GM12878 (cell line): ENCODE measurements around the gene CHDH. TPM values are rescaled to one million over a fixed set of nuclear protein-coding genes. Genes with fewer than 3 reads are reported as not detected.

ENCODE experiments used
- CBFB ChIP-seq: IDR thresholded peaks from 2 replicates; pipeline ENCODE4 v1.6.1; 2016; ENCODE audit warnings: antibody characterized with exemption, low read depth
- EP300 ChIP-seq, 2 experiments: fragments of 150-350 bp in 1 of 2; IDR thresholded peaks; 2 replicates each; pipeline ENCODE4 v1.6.1; 2011 to 2012; ENCODE audit warnings: low read depth in 2 of 2, low read length in 2 of 2, borderline replicate concordance in 1 of 2, improper control_type of control experiment in 1 of 2, inconsistent platforms in 1 of 2; ENCODE audit not compliant: control insufficient read depth in 1 of 2
- ESRRA ChIP-seq: IDR thresholded peaks from 2 replicates; pipeline ENCODE4 v1.6.1; 2012; ENCODE audit warnings: mild to moderate bottlenecking, low read length, improper control_type of control experiment
- ETV6 ChIP-seq, 2 experiments: fragments of 450-650 bp in 1 of 2; IDR thresholded peaks in 1 of 2; conservative IDR thresholded peaks in 1 of 2; 2 replicates each; pipeline ENCODE4 v1.6.1; 2014; ENCODE audit warnings: antibody characterized with exemption in 1 of 2, borderline replicate concordance in 1 of 2, low read depth in 1 of 2, mild to moderate bottlenecking in 1 of 2, moderate library complexity in 1 of 2
- HDGF ChIP-seq: fragments of 450-650 bp; IDR thresholded peaks from 2 replicates; pipeline ENCODE4 v1.6.1; 2016; ENCODE audit warnings: antibody characterized with exemption
- MTA3 ChIP-seq: IDR thresholded peaks from 2 replicates; pipeline ENCODE4 v1.6.1; 2012; ENCODE audit warnings: low read length, inconsistent platforms, borderline replicate concordance
- NFIC ChIP-seq: IDR thresholded peaks from 2 replicates; pipeline ENCODE4 v1.6.1; 2012; ENCODE audit warnings: low read depth, mild to moderate bottlenecking, inconsistent platforms, low read length, moderate library complexity
- POLR2A ChIP-seq: IDR thresholded peaks from 2 replicates; pipeline ENCODE4 v1.6.1; 2011; ENCODE audit warnings: low read depth, mild to moderate bottlenecking, low read length
- POLR2AphosphoS2 ChIP-seq: IDR thresholded peaks from 2 replicates; pipeline ENCODE4 v1.6.1; 2011; ENCODE audit warnings: low read depth, mild to moderate bottlenecking, low read length, improper control_type of control experiment, moderate library complexity
- POLR2AphosphoS5 ChIP-seq: IDR thresholded peaks from 2 replicates; pipeline ENCODE4 v1.6.1; 2011; ENCODE audit warnings: mild to moderate bottlenecking, low read length, inconsistent platforms
- POU2F2 ChIP-seq: IDR thresholded peaks from 3 replicates; pipeline ENCODE4 v1.6.1; 2011; ENCODE audit warnings: low read depth, mild to moderate bottlenecking, low read length, borderline replicate concordance
- SPI1 ChIP-seq: IDR thresholded peaks from 2 replicates; pipeline ENCODE4 v1.6.1; 2011; ENCODE audit warnings: low read depth, mild to moderate bottlenecking, low read length, moderate library complexity, borderline replicate concordance; ENCODE audit not compliant: insufficient read depth
- SUPT20H ChIP-seq: IDR thresholded peaks from 2 replicates; pipeline ENCODE4 v1.6.1; 2011; ENCODE audit warnings: low read depth, mild to moderate bottlenecking, low read length, moderate library complexity, borderline replicate concordance; ENCODE audit not compliant: control insufficient read depth
- ZNF207 ChIP-seq: fragments of 450-650 bp; IDR thresholded peaks from 2 replicates; pipeline ENCODE4 v1.6.1; 2014; ENCODE audit warnings: antibody characterized with exemption, mild to moderate bottlenecking, borderline replicate concordance
- polyA plus RNA-seq, 11 experiments: library from polyadenylated mRNA; depleted of rRNA in 4 of 11; unstranded in 6 of 11; stranded (reverse) in 5 of 11; fragments of >200 nt; fragmentation: Nextera tagmentation in 4 of 11; fragmentation: Illumina TruSeq in 1 of 11; extraction: Ambion mirVana in 4 of 11; extraction: Trizol in 1 of 11; gene quantifications; 1 replicate in 1 of 11; 2 replicates in 10 of 11; pipeline versions ENCODE4 v1.2.1 to v1.2.3, GENCODE V29; 2011 to 2016; ENCODE audit warnings: inconsistent platforms in 2 of 11, missing spikeins in 2 of 11, low read depth in 1 of 11
- total RNA-seq, 4 experiments: library from RNA; depleted of rRNA in 3 of 4; stranded (reverse); fragments of >200 nt in 3 of 4; fragmentation: Illumina TruSeq in 1 of 4; extraction: Trizol in 1 of 4; gene quantifications; 2 replicates each; pipeline versions ENCODE4 v1.2.1 to v1.2.3, GENCODE V29; 2013 to 2021
- TF ChIP-seq, protein P1 (sequence below): fragments of 450-650 bp; IDR thresholded peaks from 2 replicates; pipeline ENCODE4 v1.6.1; 2016; ENCODE audit warnings: mild to moderate bottlenecking, moderate library complexity, borderline replicate concordance
- TF ChIP-seq, protein P2 (sequence below): IDR thresholded peaks from 2 replicates; pipeline ENCODE4 v1.6.1; 2012; ENCODE audit warnings: improper control_type of control experiment, low read depth, low read length; ENCODE audit not compliant: insufficient replicate concordance
- TF ChIP-seq, protein P3 (sequence below): IDR thresholded peaks from 2 replicates; pipeline ENCODE4 v1.6.1; 2012; ENCODE audit warnings: low read depth, low read length, improper control_type of control experiment

The CHDH gene
- total and polyA plus RNA-seq, 10 of the 15 experiments (the other 5 are each of a cell fraction or from before 2014, with no cell fraction given): 0.95 to 8.3 (median 2.9) TPM

DNA sequence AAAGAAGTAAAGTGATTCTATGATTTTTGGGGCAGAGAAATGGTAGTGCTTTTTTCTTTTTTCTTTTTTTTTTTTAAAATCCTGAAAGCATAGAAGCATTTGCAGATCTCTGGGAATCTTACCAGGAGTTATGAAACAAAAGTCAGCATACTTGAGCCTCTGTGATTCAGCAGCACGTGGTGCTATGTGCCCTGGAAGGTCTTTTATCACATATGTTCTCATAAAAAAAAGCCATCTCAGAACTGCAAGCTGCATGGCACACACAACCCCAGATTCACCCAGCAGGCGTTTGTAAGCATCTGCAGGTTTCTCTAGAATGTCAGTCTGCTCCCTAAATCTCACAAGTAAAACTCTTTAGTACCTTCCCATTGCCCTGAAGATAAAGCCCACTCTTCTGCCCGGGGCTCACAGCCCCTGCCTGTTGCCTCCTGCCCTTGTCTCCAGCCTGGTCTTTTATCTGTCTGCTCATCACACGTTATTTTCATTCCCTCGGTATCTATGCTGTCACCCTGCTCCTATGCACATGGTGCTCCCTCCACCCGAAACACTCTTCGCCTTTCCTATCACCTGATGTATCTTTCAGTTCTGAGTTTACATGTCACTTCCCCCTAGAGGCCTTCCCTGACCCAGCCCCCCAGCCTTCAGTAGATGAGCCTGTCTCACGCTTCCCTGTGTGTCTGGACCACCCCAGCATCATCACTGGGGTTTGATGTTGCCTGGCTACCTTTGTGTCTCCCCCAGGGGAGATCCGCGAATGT is 72.4 kb downstream of the CHDH start (continued):
- TF ChIP-seq ETV6 (conservative IDR thresholded peaks at IDR 0.05 in 1 of 2, IDR thresholded peaks at IDR 0.05 in 1 of 2; ENCODE audit: borderline replicate concordance in 1 of 2, low read depth in 1 of 2): peak in 1 of 2 experiments; percentile 89; a peak in 2 of 4 replicates
- TF ChIP-seq NFIC: peak; percentile 41; the same call in 1 of the 2 replicates
- TF ChIP-seq, protein P1, sequence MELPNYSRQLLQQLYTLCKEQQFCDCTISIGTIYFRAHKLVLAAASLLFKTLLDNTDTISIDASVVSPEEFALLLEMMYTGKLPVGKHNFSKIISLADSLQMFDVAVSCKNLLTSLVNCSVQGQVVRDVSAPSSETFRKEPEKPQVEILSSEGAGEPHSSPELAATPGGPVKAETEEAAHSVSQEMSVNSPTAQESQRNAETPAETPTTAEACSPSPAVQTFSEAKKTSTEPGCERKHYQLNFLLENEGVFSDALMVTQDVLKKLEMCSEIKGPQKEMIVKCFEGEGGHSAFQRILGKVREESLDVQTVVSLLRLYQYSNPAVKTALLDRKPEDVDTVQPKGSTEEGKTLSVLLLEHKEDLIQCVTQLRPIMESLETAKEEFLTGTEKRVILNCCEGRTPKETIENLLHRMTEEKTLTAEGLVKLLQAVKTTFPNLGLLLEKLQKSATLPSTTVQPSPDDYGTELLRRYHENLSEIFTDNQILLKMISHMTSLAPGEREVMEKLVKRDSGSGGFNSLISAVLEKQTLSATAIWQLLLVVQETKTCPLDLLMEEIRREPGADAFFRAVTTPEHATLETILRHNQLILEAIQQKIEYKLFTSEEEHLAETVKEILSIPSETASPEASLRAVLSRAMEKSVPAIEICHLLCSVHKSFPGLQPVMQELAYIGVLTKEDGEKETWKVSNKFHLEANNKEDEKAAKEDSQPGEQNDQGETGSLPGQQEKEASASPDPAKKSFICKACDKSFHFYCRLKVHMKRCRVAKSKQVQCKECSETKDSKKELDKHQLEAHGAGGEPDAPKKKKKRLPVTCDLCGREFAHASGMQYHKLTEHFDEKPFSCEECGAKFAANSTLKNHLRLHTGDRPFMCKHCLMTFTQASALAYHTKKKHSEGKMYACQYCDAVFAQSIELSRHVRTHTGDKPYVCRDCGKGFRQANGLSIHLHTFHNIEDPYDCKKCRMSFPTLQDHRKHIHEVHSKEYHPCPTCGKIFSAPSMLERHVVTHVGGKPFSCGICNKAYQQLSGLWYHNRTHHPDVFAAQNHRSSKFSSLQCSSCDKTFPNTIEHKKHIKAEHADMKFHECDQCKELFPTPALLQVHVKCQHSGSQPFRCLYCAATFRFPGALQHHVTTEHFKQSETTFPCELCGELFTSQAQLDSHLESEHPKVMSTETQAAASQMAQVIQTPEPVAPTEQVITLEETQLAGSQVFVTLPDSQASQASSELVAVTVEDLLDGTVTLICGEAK: peak; percentile 16; the same call in 1 of the 2 replicates
- 0 out of 2 replicates have a peak, but pooled peaks have one; percentile 19 for TF ChIP-seq POLR2AphosphoS5
- TF ChIP-seq SPI1: peak; percentile 68; the same call in 1 of the 2 replicates
- TF ChIP-seq EP300 (IDR thresholded peaks at IDR 0.05; ENCODE audit: borderline replicate concordance in 1 of 2, control insufficient read depth in 1 of 2, low read depth in 2 of 2, low read length in 2 of 2): peak; percentile 58 to 66; a peak in 3 of 4 replicates
- TF ChIP-seq ESRRA: no peak
- TF ChIP-seq POLR2AphosphoS2: no peak
- no peak for TF ChIP-seq SUPT20H
- no peak; the same call in 1 of the 2 replicates for TF ChIP-seq MTA3
- no peak for TF ChIP-seq CBFB
- peak; percentile 46; the same call in 1 of the 2 replicates for TF ChIP-seq POLR2A
- TF ChIP-seq, protein P2, sequence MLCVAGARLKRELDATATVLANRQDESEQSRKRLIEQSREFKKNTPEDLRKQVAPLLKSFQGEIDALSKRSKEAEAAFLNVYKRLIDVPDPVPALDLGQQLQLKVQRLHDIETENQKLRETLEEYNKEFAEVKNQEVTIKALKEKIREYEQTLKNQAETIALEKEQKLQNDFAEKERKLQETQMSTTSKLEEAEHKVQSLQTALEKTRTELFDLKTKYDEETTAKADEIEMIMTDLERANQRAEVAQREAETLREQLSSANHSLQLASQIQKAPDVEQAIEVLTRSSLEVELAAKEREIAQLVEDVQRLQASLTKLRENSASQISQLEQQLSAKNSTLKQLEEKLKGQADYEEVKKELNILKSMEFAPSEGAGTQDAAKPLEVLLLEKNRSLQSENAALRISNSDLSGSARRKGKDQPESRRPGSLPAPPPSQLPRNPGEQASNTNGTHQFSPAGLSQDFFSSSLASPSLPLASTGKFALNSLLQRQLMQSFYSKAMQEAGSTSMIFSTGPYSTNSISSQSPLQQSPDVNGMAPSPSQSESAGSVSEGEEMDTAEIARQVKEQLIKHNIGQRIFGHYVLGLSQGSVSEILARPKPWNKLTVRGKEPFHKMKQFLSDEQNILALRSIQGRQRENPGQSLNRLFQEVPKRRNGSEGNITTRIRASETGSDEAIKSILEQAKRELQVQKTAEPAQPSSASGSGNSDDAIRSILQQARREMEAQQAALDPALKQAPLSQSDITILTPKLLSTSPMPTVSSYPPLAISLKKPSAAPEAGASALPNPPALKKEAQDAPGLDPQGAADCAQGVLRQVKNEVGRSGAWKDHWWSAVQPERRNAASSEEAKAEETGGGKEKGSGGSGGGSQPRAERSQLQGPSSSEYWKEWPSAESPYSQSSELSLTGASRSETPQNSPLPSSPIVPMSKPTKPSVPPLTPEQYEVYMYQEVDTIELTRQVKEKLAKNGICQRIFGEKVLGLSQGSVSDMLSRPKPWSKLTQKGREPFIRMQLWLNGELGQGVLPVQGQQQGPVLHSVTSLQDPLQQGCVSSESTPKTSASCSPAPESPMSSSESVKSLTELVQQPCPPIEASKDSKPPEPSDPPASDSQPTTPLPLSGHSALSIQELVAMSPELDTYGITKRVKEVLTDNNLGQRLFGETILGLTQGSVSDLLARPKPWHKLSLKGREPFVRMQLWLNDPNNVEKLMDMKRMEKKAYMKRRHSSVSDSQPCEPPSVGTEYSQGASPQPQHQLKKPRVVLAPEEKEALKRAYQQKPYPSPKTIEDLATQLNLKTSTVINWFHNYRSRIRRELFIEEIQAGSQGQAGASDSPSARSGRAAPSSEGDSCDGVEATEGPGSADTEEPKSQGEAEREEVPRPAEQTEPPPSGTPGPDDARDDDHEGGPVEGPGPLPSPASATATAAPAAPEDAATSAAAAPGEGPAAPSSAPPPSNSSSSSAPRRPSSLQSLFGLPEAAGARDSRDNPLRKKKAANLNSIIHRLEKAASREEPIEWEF: no peak
- TF ChIP-seq ZNF207: no peak
- TF ChIP-seq, protein P3, sequence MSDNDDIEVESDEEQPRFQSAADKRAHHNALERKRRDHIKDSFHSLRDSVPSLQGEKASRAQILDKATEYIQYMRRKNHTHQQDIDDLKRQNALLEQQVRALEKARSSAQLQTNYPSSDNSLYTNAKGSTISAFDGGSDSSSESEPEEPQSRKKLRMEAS: peak; percentile 76; the same call in 1 of the 2 replicates
- TF ChIP-seq HDGF: peak; percentile 91
- TF ChIP-seq POU2F2: peak; percentile 53; the same call in 1 of the 3 replicates
